ENCODE results near the gene IPP. TPM values are rescaled to one million over a fixed set of nuclear protein-coding genes. Genes with fewer than 3 reads are reported as not detected.

The IPP gene
- total RNA-seq, 1 donor from 2014 or later, result 6.7 TPM

DNA sequence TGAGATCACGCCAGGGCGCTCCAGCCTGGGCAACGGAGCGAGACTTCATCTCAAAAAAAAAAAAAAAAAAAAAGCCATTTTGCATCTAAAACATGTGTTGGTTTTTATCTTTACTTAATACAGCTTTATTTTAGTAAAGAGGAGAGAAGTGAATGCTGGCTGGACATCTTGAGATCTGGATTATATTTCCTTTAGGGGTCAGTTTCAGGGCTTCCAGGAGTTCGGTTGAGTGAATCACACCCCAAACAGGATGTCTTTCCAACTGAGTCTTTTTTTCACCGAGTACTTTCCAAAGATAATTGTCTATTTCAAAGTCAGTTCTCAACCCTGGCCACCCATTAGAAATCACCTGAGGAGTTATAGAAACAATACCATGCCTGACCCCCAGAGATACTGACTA lies 16.6 kb upstream of the IPP start:
- TF ChIP-seq, protein P1, sequence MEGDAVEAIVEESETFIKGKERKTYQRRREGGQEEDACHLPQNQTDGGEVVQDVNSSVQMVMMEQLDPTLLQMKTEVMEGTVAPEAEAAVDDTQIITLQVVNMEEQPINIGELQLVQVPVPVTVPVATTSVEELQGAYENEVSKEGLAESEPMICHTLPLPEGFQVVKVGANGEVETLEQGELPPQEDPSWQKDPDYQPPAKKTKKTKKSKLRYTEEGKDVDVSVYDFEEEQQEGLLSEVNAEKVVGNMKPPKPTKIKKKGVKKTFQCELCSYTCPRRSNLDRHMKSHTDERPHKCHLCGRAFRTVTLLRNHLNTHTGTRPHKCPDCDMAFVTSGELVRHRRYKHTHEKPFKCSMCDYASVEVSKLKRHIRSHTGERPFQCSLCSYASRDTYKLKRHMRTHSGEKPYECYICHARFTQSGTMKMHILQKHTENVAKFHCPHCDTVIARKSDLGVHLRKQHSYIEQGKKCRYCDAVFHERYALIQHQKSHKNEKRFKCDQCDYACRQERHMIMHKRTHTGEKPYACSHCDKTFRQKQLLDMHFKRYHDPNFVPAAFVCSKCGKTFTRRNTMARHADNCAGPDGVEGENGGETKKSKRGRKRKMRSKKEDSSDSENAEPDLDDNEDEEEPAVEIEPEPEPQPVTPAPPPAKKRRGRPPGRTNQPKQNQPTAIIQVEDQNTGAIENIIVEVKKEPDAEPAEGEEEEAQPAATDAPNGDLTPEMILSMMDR (IDR thresholded peaks at IDR 0.05; ENCODE audit: insufficient read depth, low read length, poor library complexity, severe bottlenecking), result no peak
- no peaks in the 10 kb centered on the region for H3K36me3 ChIP-seq (ENCODE audit: control insufficient read depth, insufficient read depth, low read length)
- H3K4me3 ChIP-seq (ENCODE audit: low read depth, low read length), result no peak overlapping the region
- DNase-seq (ENCODE audit: low read depth), result no peak
- H3K27me3 ChIP-seq (ENCODE audit: control insufficient read depth, insufficient read depth, low read length), result no peaks in the 10 kb centered on the region

DNA sequence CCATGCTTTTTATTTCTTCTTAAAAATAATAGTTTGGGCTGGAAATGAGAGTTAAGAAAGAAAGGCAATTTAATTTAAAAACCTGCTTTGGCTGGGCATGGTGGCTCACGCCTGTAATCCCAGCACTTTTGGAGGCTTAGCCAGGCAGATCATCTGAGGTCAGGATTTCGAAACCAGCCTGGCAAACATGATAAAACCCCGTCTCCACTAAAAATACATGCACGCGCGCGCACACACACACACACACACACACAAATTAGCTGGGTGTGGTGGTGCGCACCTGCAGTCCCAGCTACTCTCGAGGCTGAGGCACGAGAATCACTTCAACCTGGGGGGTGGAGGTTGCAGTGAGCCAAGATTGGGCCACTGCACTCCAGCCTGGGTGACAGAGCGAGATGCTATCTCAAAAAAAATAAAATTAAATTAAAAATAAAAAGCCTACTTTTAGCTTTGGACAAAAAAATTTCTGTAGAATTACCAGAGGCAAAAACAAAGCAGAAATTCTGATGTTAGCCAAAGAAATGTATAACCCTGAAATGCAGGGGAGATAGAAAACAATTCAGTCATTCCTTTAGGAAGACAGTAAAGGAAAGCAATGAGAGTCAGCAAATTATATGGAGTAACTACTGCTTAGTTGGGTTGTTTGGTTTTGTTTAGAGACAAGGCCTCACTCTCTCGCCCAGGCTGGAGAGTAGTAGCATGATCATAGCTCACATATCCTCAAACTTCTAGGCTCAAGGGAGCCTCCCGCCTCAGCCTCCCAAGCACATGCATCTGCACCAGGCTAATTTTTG lies 15.7 kb upstream of the IPP start:
- H3K4me3 ChIP-seq (ENCODE audit: low read depth, low read length), result no peak overlapping the region
- H3K27me3 ChIP-seq (ENCODE audit: control insufficient read depth, insufficient read depth, low read length), result no peaks in the 10 kb centered on the region
- no peak for DNase-seq (ENCODE audit: low read depth)
- TF ChIP-seq, protein P1 (IDR thresholded peaks at IDR 0.05; ENCODE audit: insufficient read depth, low read length, poor library complexity, severe bottlenecking), result no peak
- H3K36me3 ChIP-seq (ENCODE audit: control insufficient read depth, insufficient read depth, low read length), result no peaks in the 10 kb centered on the region

DNA sequence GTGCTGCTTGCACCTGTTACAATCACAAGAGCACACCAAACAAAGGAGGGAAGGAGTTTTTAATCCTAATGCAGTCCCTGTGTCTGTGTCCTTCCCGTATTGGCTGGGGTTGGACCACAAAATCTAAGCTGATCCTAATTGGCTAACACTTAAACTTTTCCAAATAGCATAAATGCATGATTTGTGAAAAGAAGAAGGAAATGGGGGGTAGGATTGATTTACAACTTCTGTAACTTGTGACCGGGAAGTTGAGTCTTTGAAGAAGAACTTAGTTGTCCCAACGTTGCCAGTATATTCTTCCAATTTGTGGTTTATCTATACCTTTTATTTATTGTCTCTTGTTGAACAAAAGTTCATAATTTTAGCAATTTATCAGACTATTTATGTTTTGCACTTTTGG lies 11.8 kb upstream of the IPP start:
- no peak for DNase-seq (ENCODE audit: low read depth)
- no peak overlapping the region for H3K4me3 ChIP-seq (ENCODE audit: low read depth, low read length)
- TF ChIP-seq, protein P1 (IDR thresholded peaks at IDR 0.05; ENCODE audit: insufficient read depth, low read length, poor library complexity, severe bottlenecking), result no peak
- H3K36me3 ChIP-seq (ENCODE audit: control insufficient read depth, insufficient read depth, low read length), result no peaks in the 10 kb centered on the region
- H3K27me3 ChIP-seq (ENCODE audit: control insufficient read depth, insufficient read depth, low read length), result no peaks in the 10 kb centered on the region

DNA sequence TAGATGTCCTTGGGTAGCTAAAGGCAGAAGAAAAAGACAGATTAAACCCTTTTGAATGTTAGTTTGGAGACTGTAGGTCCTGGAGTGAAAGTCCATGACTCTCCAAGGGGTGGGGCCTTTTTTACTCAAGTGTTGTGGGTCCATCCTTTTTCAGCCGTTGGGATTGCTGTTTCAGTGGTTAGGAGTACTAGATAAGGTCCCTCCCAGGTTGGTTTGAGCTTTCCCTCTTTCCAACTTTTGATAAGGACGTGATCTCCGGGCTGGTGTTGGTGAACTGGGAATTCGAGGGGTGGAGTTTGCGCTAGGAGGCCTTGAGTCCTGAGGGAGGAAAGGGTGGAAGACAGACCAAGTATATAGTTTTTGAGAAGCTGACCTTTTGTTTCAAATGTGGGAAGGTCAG lies 5.2 kb upstream of the IPP start:
- Histone ChIP-seq H3K36me3 (ENCODE audit: control insufficient read depth, insufficient read depth, low read length) (no peaks in the 10 kb centered on the region), H3K4me3 (ENCODE audit: low read depth, low read length) (no peak overlapping the region), H3K27me3 (ENCODE audit: control insufficient read depth, insufficient read depth, low read length) (no peaks in the 10 kb centered on the region)
- DNase-seq (ENCODE audit: low read depth), result no peak
- TF ChIP-seq, protein P1 (IDR thresholded peaks at IDR 0.05; ENCODE audit: insufficient read depth, low read length, poor library complexity, severe bottlenecking), result no peak

DNA sequence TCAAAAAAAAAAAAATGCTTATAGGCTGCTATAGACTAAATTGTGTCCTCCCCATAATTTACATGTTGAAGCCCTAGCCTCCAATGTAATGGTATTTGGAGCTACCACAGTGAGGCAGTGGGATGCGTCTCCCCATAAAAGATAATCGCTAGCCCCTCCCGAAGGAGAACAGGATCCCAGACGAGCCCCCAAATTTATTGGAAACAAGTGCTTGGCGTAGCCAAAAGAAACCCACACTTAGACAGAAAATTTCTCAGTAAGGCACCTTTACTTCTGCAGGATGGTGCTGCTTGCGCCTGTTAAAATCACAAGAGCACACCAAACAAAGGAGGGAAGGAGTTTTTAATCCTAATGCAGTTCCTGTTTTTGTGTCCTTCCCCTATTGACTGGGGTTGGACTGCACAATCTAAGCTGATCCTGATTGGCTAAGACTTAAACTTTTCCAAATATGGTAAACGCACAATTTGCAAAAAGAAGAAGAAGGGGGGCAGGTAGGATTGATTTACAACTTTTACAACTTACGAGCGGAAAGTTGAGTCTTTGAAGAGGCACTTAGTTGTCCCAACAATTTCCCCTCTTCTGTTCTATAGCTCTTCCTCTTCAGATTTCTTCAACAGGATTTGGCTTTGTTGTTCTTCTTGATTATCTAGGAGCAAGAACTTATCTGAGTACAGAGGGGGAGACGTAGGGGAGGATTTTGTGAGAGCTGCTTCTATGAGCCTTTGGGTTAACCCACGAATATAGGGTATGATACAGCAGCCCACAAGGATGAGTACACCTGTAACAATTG lies 3.0 kb upstream of the IPP start:
- Histone ChIP-seq H3K36me3 (ENCODE audit: control insufficient read depth, insufficient read depth, low read length) (no peaks in the 10 kb centered on the region), H3K27me3 (ENCODE audit: control insufficient read depth, insufficient read depth, low read length) (no peaks in the 10 kb centered on the region), H3K4me3 (ENCODE audit: low read depth, low read length) (no peak overlapping the region)
- TF ChIP-seq, protein P1 (IDR thresholded peaks at IDR 0.05; ENCODE audit: insufficient read depth, low read length, poor library complexity, severe bottlenecking), result no peak
- no peak for DNase-seq (ENCODE audit: low read depth)
